K562 (cell line): ENCODE measurements around the gene GET3. TPM values are rescaled to one million over a fixed set of nuclear protein-coding genes. Genes with fewer than 3 reads are reported as not detected.

Source experiments
- ARID2 ChIP-seq: fragments of 450-650 bp; IDR thresholded peaks from 2 replicates; pipeline ENCODE4 v1.6.1; 2017; ENCODE audit warnings: antibody characterized with exemption, mild to moderate bottlenecking
- CHD4 ChIP-seq: fragments of 200-600 bp; sonication (generic); IDR thresholded peaks from 3 replicates; pipeline ENCODE4 v1.6.1; 2012; ENCODE audit warnings: low read depth, mild to moderate bottlenecking, mixed read lengths, low read length, inconsistent platforms; ENCODE audit not compliant: insufficient read depth, insufficient replicate concordance, poor library complexity, severe bottlenecking
- DPF2 ChIP-seq: fragments of 450-650 bp; IDR thresholded peaks from 2 replicates; pipeline ENCODE4 v1.6.1; 2016
- ILK ChIP-seq: fragments of 450-650 bp; IDR thresholded peaks from 2 replicates; pipeline ENCODE4 v1.6.1; 2016; ENCODE audit warnings: missing genetic modification characterization, low read depth, mild to moderate bottlenecking, missing compliant biosample characterization, moderate library complexity, borderline replicate concordance
- KAT7 ChIP-seq: sonication (generic); formaldehyde crosslinking; IDR thresholded peaks from 2 replicates; pipeline ENCODE4 v1.8.0; 2022; ENCODE audit warnings: missing genetic modification reagents, mild to moderate bottlenecking, borderline replicate concordance
- KHSRP ChIP-seq: fragments of 450-650 bp; IDR thresholded peaks from 2 replicates; pipeline ENCODE4 v1.6.1; 2017
- KLF1 ChIP-seq: fragments of 450-650 bp; IDR thresholded peaks from 2 replicates; pipeline ENCODE4 v1.6.1; 2016; ENCODE audit warnings: missing genetic modification characterization, missing compliant biosample characterization
- NCOA1 ChIP-seq: fragments of 450-650 bp; IDR thresholded peaks from 2 replicates; pipeline ENCODE4 v1.6.1; 2016; ENCODE audit warnings: low read depth
- NFXL1 ChIP-seq: fragments of 450-650 bp; formaldehyde crosslinking; IDR thresholded peaks from 2 replicates; pipeline ENCODE4 v1.4.0; 2021; ENCODE audit warnings: mild to moderate bottlenecking
- RFX5 ChIP-seq: IDR thresholded peaks from 2 replicates; pipeline ENCODE4 v1.6.1; 2011; ENCODE audit warnings: low read depth, mild to moderate bottlenecking, improper control_type of control experiment, low read length
- TAF1 ChIP-seq: IDR thresholded peaks from 2 replicates; pipeline ENCODE4 v1.6.1; 2011; ENCODE audit warnings: mild to moderate bottlenecking, low read length, moderate library complexity; ENCODE audit not compliant: insufficient read depth, control insufficient read depth, severe bottlenecking; ENCODE audit errors: extremely low read depth
- ZC3H4 ChIP-seq: sonication (generic); formaldehyde crosslinking; IDR thresholded peaks from 2 replicates; pipeline ENCODE4 v1.9.0; 2021; ENCODE audit warnings: missing genetic modification reagents, borderline replicate concordance
- ZFPM2 ChIP-seq: fragments of 250-450 bp; sonication (Bioruptor Pico); IDR thresholded peaks from 2 replicates; pipeline ENCODE4 v1.5.1; 2022; ENCODE audit warnings: mild to moderate bottlenecking
- ZNF232 ChIP-seq: sonication (generic); formaldehyde crosslinking; IDR thresholded peaks from 2 replicates; pipeline ENCODE4 v1.8.0; 2022; ENCODE audit warnings: mild to moderate bottlenecking, missing genetic modification reagents
- polyA plus RNA-seq, 8 experiments: library from polyadenylated mRNA; depleted of rRNA in 4 of 8; stranded (reverse) in 5 of 8; unstranded in 3 of 8; fragments of >200 nt; fragmentation: Nextera tagmentation in 2 of 8; fragmentation: Illumina TruSeq in 1 of 8; extraction: Ambion mirVana in 2 of 8; extraction: Trizol in 1 of 8; gene quantifications; 2 replicates each; pipeline versions ENCODE4 v1.2.1 to v1.2.3, GENCODE V29; 2011 to 2014; ENCODE audit warnings: inconsistent platforms in 1 of 8, missing spikeins in 1 of 8
- total RNA-seq, 7 experiments: library from RNA; depleted of rRNA in 6 of 7; stranded (reverse); fragments of >200 nt in 6 of 7; fragmentation: Illumina TruSeq in 2 of 7; extraction: Trizol in 2 of 7; gene quantifications; 2 replicates each; pipeline versions ENCODE4 v1.2.1 to v1.2.3, GENCODE V29; 2011 to 2021; ENCODE audit warnings: low replicate concordance in 1 of 7
- TF ChIP-seq, protein P1 (sequence below): fragments of 450-650 bp; formaldehyde crosslinking; IDR thresholded peaks from 2 replicates; pipeline ENCODE4 v1.4.0; 2022; ENCODE audit warnings: mild to moderate bottlenecking, moderate library complexity
- TF ChIP-seq, protein P2 (sequence below): fragments of 450-650 bp; IDR thresholded peaks from 2 replicates; pipeline ENCODE4 v1.6.1; 2016; ENCODE audit warnings: missing biosample characterization, missing genetic modification characterization
- TF ChIP-seq, protein P3 (sequence below), 2 experiments: fragments of 450-650 bp in 1 of 2; sonication (generic) in 1 of 2; formaldehyde crosslinking; conservative IDR thresholded peaks; 2 replicates each; pipeline versions ENCODE4 v1.4.0 to v1.8.1; 2020 to 2022; ENCODE audit warnings: mild to moderate bottlenecking in 1 of 2, missing genetic modification reagents in 1 of 2
- TF ChIP-seq, protein P4 (sequence below): fragments of 450-650 bp; formaldehyde crosslinking; conservative IDR thresholded peaks from 2 replicates; pipeline ENCODE4 v1.4.0; 2022; ENCODE audit warnings: mild to moderate bottlenecking, missing genetic modification characterization
- TF ChIP-seq, protein P5 (sequence below), 2 experiments: fragments of 450-650 bp; conservative IDR thresholded peaks; 2 replicates each; pipeline ENCODE4 v1.6.1; 2017; ENCODE audit warnings: mild to moderate bottlenecking in 2 of 2, moderate library complexity in 2 of 2
- TF ChIP-seq, protein P6 (sequence below): fragments of 250-450 bp; sonication (Bioruptor Pico); IDR thresholded peaks from 2 replicates; pipeline ENCODE4 v1.4.0; 2020; ENCODE audit warnings: mild to moderate bottlenecking, moderate library complexity

GET3 gene
- total and polyA plus RNA-seq, 9 of the 15 experiments (the other 6 are each of a cell fraction or from before 2014, with no cell fraction given) = 8.3 to 83.5 (median 51.8) TPM

DNA sequence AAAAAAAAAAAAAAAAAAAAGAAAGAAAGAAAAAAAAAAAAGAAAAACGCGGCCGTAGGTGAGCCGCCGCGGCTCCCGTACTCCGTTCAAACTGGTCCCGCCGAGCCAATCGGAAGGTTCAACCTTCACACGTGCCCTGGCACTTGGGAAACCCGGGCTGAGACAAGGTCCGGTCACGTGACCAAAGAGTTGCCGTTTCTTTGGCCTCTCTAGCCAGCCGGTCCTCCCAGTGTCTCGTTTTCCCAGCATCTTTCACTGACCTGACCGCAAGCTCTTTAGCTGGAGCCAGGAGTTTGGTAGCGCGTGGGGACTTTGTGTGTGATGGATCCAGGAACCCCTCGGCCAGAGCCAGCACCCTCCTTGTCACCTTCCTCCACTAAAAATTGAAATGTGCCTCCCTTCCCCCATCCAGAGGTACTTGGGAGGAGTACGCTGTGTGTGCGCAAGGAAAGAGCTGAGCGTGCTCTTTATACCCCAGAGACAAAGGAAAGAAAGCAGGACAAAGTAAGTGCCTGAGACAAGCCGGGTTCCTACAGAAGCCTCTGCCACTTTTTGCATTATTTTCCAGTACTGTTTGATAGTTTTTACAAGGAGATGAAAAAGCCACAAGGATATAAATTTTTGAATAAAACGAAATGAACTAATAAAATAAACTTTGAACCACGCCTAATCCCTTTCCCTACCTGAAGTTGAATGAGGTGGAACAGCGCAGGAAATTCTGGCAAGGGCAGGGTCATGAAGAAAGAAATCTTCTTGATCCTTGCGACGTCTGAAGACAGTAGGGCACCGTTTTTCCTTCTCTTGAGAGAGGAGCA lies 14.5 kb upstream of the GET3 start (continued):
- TF ChIP-seq ZC3H4 (CRISPR knock-in tag) (no peak), ILK (tag) (no peak), KLF1 (tag) (peak; percentile 30; the same call in 1 of the 2 replicates), ARID2 (no peak), TAF1 (peak; percentile 78), NCOA1 (no peak), CHD4 (no peak), DPF2 (no peak; the same call in 1 of the 2 replicates), ZNF232 (no peak), NFXL1 (no peak), KAT7 (0 out of 2 replicates have a peak, but pooled peaks have one; percentile 66), KHSRP (no peak), ZFPM2 (no peak), RFX5 (no peak)
- TF ChIP-seq, protein P1, sequence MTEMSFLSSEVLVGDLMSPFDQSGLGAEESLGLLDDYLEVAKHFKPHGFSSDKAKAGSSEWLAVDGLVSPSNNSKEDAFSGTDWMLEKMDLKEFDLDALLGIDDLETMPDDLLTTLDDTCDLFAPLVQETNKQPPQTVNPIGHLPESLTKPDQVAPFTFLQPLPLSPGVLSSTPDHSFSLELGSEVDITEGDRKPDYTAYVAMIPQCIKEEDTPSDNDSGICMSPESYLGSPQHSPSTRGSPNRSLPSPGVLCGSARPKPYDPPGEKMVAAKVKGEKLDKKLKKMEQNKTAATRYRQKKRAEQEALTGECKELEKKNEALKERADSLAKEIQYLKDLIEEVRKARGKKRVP = no peak
- TF ChIP-seq, protein P2, sequence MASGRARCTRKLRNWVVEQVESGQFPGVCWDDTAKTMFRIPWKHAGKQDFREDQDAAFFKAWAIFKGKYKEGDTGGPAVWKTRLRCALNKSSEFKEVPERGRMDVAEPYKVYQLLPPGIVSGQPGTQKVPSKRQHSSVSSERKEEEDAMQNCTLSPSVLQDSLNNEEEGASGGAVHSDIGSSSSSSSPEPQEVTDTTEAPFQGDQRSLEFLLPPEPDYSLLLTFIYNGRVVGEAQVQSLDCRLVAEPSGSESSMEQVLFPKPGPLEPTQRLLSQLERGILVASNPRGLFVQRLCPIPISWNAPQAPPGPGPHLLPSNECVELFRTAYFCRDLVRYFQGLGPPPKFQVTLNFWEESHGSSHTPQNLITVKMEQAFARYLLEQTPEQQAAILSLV (tag) = no peak
- TF ChIP-seq, protein P3, sequence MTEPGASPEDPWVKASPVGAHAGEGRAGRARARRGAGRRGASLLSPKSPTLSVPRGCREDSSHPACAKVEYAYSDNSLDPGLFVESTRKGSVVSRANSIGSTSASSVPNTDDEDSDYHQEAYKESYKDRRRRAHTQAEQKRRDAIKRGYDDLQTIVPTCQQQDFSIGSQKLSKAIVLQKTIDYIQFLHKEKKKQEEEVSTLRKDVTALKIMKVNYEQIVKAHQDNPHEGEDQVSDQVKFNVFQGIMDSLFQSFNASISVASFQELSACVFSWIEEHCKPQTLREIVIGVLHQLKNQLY (CRISPR knock-in tag; conservative IDR thresholded peaks at IDR 0.05) = no peak
- TF ChIP-seq, protein P4, sequence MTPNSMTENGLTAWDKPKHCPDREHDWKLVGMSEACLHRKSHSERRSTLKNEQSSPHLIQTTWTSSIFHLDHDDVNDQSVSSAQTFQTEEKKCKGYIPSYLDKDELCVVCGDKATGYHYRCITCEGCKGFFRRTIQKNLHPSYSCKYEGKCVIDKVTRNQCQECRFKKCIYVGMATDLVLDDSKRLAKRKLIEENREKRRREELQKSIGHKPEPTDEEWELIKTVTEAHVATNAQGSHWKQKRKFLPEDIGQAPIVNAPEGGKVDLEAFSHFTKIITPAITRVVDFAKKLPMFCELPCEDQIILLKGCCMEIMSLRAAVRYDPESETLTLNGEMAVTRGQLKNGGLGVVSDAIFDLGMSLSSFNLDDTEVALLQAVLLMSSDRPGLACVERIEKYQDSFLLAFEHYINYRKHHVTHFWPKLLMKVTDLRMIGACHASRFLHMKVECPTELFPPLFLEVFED (CRISPR knock-in tag) = peak; percentile 53; the same call in 1 of the 2 replicates
- TF ChIP-seq, protein P5, sequence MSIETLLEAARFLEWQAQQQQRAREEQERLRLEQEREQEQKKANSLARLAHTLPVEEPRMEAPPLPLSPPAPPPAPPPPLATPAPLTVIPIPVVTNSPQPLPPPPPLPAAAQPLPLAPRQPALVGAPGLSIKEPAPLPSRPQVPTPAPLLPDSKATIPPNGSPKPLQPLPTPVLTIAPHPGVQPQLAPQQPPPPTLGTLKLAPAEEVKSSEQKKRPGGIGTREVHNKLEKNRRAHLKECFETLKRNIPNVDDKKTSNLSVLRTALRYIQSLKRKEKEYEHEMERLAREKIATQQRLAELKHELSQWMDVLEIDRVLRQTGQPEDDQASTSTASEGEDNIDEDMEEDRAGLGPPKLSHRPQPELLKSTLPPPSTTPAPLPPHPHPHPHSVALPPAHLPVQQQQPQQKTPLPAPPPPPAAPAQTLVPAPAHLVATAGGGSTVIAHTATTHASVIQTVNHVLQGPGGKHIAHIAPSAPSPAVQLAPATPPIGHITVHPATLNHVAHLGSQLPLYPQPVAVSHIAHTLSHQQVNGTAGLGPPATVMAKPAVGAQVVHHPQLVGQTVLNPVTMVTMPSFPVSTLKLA (conservative IDR thresholded peaks at IDR 0.05) = peak; percentile 94 to 97
- TF ChIP-seq, protein P6, sequence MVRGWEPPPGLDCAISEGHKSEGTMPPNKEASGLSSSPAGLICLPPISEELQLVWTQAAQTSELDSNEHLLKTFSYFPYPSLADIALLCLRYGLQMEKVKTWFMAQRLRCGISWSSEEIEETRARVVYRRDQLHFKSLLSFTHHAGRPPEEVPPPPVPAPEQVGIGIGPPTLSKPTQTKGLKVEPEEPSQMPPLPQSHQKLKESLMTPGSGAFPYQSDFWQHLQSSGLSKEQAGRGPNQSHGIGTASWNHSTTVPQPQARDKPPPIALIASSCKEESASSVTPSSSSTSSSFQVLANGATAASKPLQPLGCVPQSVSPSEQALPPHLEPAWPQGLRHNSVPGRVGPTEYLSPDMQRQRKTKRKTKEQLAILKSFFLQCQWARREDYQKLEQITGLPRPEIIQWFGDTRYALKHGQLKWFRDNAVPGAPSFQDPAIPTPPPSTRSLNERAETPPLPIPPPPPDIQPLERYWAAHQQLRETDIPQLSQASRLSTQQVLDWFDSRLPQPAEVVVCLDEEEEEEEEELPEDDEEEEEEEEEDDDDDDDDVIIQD = no peak
